Dermis lymphatic vessel endothelial cell (primary cell): ENCODE data around the gene OR2T3. TPM values are rescaled to one million over a fixed set of nuclear protein-coding genes. Genes with fewer than 3 reads are reported as not detected.

Experiments used
- total RNA-seq: library from RNA; depleted of rRNA; stranded (reverse); fragments of >200 nt; gene quantifications from 2 replicates; pipeline ENCODE4 v1.2.1, GENCODE V29; 2014

OR2T3 gene, protein sequence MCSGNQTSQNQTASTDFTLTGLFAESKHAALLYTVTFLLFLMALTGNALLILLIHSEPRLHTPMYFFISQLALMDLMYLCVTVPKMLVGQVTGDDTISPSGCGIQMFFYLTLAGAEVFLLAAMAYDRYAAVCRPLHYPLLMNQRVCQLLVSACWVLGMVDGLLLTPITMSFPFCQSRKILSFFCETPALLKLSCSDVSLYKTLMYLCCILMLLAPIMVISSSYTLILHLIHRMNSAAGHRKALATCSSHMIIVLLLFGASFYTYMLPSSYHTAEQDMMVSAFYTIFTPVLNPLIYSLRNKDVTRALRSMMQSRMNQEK
- not detected in 2 replicates for total RNA-seq

DNA sequence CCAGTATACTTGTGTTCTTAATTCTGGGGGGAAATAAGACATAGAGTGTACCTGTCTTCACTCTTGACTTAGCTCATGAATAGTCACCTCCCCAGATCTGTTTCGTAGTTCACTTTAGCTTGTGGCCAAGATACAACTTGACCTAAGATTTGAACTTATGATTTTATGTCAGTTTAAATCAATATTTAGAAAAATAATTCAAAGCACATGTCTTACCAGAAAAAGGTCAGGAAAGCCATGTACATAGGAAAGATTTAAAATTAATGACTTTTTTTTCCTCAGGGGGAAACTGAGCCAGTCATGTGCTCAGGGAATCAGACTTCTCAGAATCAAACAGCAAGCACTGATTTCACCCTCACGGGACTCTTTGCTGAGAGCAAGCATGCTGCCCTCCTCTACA, at the start of gene OR2T3:
Gene OR2T3, plus strand, starts transcription at position 301 of the 400 bp plus-strand sequence. Its CDS starts 0 bp downstream, at position 301.

DNA sequence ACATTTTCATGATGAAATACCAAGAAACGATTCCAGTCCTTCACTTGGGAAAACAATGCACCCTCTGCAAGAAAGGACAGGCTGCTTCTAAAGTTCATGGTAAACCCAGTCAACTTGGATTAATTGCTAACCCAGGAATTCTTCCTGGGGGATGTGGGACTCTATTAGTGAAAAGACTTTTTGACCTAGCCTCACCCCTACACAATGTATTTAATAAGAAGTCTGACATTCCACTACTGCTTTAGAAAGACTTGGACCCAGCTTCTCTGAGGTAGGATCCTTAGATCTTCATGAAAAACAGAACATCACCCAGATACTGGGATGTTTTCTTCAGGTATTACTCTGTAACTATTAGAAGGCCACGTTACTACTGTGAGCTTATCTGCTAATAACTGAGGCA, 27.8 kb upstream of the OR2T3 start, which contains the start of gene OR2T2:
Gene OR2T2, plus strand, starts transcription at position 239 of the 400 bp plus-strand sequence. CDS start 7,161 bp downstream, outside the sequence.

DNA sequence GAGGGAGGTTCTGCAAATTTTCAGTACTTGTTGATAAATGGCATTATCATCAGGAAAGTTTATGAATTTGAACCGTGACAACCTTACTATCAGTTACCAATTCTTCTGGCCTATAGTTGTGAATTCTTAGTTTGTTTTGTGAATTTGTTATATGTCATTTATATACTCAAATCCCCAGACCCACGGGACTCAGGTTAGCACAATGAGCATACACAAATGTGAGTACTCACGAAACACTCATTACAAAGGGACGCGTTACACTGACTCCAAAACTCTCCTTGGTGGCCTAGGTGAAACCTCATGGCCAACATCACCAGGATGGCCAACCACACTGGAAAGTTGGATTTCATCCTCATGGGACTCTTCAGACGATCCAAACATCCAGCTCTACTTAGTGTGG, 15.1 kb downstream of the OR2T3 start, which contains the start of gene OR2T5:
Gene OR2T5, plus strand, starts transcription at position 301 of the 400 bp plus-strand sequence. Its CDS starts 0 bp downstream, at position 301.

DNA sequence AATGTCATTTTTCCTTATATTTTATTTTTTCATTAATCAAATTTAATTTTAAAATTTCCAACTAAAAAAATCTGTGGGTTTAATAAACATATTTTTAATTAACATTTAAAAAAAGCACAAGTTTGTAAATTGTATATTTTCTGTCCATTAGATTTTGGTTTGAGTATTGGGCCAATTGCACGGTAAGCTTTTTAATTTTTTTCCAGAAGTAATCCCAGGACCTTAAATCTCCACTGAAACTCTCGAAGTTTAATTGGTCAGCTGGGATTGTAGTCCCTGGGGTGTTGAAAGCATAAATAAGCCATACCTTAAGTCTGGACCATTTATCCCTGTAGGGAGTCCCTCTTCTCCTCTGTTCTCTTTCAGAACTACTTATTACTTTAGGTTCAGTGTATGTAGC, 34.6 kb downstream of the OR2T3 start, which contains the start of gene OR2G6:
Gene OR2G6, plus strand, starts transcription at position 301 of the 400 bp plus-strand sequence. CDS start 13,574 bp downstream, outside the sequence.

Other genes with a start within 250 kb of the OR2T3 start
- not detected in 2 replicates for gene OR2M4, start 241.9 kb upstream of the OR2T3 start, total RNA-seq
- gene OR2T33, start 195.4 kb upstream of the OR2T3 start, total RNA-seq: not detected in 2 replicates
- not detected in 2 replicates for gene OR2T12, start 169.9 kb upstream of the OR2T3 start, total RNA-seq
- not detected in 2 replicates for gene OR2M7, start 148.8 kb upstream of the OR2T3 start, total RNA-seq
- not detected in 2 replicates for gene OR14C36, start 124.6 kb upstream of the OR2T3 start, total RNA-seq
- not detected in 2 replicates for gene OR2T4, start 111.7 kb upstream of the OR2T3 start, total RNA-seq
- gene OR2T6, start 97.6 kb upstream of the OR2T3 start, total RNA-seq: not detected in 2 replicates
- not detected in 2 replicates for gene OR2T1, start 70.3 kb upstream of the OR2T3 start, total RNA-seq
- gene OR2T2, start 27.7 kb upstream of the OR2T3 start, total RNA-seq: not detected in 2 replicates
- not detected in 2 replicates for gene OR2T5, start 15.2 kb downstream of the OR2T3 start, total RNA-seq
- not detected in 2 replicates for gene OR2G6, start 34.7 kb downstream of the OR2T3 start, total RNA-seq
- gene OR2T29, start 89.4 kb downstream of the OR2T3 start, total RNA-seq: not detected in 2 replicates
- gene OR2T34, start 101.4 kb downstream of the OR2T3 start, total RNA-seq: not detected in 2 replicates
- gene OR2T10, start 124.3 kb downstream of the OR2T3 start, total RNA-seq: not detected in 2 replicates
- not detected in 2 replicates for gene OR2T11, start 161.7 kb downstream of the OR2T3 start, total RNA-seq
- not detected in 2 replicates for gene OR2T35, start 171.9 kb downstream of the OR2T3 start, total RNA-seq
- not detected in 2 replicates for gene OR2T27, start 182.2 kb downstream of the OR2T3 start, total RNA-seq
- not detected in 2 replicates for gene OR14I1, start 229.4 kb downstream of the OR2T3 start, total RNA-seq